Hypothalamus (tissue), 51 donors: ENCODE measurements around the gene SIK3.
"Not testable (repeated sequence)": the region's sequence is repeated elsewhere in the genome, so short reads cannot be mapped to it uniquely, and the experiment has no call there.

Source experiments
- DNase-seq, 51 donors: peaks; one replicate each; lab custom pipeline; 2025; lab: John Stamatoyannopoulos, UW

Gene SIK3

DNA sequence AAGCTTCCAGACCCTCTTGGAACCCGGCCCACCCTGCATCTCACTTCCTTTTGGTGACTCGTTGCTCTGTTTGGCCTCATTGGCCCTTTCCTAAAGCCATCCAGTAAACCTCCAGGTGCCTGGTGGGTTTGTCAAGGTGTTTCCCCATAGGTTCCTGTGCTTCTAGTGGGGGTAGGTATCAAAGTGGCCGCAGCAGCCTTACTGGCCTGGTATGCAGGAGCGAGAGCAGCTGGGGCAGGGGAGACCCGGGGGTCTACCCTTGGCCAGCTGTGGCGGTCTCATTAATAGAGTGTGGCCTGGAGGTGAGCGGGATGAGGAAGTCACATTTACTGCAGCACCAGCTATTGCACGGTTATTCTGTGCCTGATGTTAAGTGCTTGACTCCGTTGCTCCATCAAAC lies 279.2 kb downstream of the SIK3 start:
- no peak for DNase-seq

DNA sequence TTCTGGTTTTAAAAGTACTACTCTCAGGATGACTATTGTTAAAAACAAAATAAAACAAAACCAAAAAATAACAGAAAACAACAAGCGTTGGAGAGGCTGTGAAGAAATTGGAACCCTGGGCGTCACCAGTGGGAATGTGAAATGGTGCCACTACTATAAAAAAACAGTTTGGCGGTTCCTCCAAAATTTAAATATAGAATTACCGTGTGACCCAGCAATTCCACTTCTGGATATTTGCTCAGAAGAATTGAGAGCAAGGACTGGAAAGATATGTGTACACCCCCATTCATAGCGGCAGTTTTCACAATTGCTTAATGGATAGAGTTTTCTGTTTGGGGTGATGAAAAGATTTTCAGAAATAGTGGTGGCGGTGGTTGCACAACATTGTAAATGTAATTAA lies 283.7 kb downstream of the SIK3 start:
- no peak for DNase-seq

DNA sequence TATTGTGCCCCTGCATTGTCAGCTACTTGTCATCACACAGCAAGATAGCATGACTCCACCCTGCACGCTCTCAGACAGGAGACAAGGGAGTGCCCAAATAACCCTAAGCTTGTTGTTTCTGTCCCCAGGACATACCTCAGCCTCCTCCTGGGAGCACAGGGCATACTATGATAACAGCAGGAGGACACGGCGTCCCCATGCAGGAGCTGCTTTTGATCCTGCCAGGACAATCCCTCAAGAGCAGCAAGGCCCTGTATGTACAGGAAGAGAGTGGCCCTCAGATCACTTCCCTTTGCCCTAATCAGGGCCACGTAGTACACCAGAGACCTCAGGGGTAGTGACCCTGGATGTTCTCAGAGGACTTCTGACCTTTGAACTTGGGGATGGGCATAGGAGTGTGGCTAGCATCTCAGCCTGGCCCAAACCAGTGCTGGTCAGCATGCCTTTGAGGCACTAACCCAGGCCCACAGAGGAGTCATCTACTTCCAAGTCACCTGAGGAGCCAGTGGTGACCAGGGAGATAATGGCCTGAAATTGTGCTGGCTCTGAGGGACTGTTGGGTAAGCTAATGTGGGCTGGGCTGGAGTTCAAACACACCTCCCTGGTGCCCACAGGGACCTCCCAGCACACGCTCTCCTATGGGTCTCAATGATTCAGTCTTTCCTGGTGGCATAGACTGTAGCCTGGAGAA lies 284.3 kb downstream of the SIK3 start:
- no peak for DNase-seq

DNA sequence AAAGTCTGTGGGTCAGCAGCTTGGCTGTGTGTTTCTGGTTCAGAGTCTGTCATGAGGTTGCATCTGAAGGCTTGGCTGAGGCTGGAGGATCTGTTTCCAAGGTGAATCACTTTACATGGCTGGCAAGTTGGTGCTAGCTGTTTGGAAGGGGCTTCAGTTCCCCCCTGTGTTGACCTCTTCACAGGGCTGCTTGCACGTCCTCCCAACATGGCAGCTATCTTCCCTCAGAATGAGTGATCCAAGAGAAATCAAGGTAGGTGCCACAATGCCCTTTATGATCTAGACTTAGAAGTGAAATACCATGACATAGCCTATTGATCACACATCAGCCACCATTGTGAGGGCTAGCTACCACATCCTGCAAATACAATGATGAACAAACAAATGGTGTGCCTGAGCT lies 285.1 kb downstream of the SIK3 start:
- no peak for DNase-seq

DNA sequence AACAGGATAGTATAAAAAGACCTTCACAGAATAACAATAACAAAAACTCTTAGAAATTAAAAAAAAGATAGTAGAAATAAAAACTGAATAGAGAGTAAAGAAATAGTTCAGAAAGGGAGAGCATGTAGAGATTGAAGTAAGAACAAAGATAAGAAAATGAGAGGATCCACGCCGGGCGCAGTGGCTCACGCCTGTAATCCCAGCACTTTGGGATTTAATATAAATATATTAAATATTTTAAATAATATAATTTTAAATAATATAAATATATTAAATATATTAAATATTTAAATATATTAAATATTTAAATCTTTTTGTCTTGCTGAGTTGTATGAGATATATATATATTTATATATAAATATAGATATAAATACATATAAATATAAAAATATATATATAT lies 286.1 kb downstream of the SIK3 start:
- DNase-seq, result no peak

DNA sequence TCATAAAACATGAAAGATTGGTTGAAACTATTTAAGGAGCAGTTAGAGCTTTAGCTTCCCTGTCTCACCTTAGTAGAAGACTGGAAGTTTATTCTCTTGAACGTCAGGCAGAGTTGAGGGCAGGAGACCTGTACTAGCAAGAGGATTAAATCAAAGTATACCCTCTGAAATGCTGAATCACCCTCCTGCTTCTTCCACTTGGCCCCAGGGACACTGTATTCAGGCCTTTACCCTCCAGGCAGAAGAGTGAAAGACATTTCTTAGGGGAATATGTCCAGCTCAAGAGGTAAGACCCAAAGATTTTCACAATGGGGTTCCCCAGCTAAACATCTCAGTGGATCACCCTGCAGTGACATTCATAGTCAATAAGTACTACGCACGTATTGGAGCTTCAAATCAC lies 287.0 kb downstream of the SIK3 start:
- DNase-seq, result no peak

DNA sequence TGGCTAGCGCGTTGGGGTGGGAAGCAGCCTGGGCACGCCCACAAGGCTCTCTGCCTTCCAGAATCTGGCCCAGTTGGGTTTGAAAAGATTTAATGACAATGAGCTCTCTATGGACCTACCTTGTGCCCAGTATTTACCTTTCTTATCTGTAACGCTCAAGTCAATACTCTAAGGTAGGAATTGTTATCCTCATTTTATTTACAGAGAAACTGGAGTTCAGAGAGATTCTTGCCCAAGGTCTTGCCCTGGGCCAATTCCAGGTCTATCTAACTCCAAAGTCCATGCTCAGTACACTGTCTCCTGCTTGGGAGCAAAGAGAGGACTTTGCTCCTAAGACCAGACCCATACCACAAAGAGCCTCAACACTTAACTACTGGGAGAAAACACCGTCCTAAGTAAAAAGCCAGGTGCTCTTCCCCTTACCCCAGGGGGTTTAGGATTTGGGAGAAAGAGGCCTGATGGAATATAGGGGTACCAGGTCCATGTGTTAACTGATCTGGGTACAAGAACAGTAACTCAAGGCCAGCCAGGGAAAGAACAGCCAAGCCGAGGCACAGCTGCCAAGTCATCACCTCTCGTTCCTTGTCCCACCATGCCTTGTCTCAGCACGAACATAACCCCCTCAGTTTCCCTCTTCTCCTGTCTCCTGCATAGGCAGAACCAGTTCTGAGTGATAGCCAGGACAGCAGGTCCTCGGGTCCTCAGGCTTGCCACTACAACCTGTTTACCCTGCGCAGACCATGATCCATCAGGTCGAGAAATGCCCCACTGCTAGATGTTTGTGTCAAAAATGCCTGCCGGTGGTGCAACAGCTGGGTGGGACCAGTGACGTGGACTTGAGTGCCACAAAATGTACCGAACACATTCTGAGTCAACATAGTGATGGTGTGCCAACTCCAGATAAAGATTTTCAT lies 289.7 kb downstream of the SIK3 start:
- no peak for DNase-seq

DNA sequence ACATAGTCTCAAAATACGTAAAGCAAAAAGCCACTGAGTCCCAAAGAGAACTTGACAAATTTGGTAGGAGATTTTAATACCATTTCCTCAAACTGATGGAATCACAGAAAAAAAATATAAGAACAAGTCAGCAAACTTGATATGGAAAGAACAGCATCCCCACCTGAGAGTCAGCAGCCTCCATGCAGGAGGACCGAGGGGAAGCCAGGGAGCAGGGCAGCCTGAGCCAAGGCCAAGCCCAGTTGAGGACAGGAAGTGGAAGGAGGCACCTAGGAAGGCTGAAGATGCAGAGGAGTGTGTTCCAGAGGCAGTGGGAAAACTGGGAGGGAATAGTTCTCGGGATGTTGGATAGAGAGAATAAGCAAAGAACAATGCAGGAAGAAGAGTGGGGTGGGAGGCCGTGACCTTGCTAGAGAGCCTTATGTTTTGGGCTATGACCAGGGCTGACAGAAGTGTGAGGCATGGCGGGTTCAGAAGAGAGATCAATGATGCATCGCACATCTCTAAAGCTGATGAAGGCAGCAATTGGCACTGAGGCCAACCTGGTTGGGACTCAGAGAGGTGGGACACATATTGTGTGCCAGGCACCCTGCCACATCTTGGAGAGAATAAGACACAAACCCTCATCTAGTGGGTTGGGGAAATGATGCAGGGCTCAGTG lies 290.5 kb downstream of the SIK3 start:
- DNase-seq, result no peak

DNA sequence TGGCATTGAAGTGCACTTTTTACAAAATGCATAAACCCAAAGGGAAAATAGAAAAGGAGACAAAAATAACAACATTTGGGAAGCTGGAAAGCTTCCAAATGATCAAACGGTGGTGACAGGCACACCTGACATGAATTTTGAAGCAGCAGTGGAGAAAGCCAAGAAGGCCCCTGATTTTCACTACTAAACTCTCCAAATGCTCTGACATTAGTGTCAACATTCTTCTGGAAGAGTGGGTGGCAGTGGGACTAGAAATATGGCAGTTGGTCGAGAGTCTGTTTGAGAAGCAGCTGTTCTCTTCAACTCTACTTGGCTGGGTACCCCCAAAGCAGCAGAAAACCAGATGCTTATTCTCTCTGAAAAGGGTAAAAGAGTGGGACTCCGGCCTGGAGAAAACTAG lies 294.2 kb downstream of the SIK3 start:
- no peak for DNase-seq

DNA sequence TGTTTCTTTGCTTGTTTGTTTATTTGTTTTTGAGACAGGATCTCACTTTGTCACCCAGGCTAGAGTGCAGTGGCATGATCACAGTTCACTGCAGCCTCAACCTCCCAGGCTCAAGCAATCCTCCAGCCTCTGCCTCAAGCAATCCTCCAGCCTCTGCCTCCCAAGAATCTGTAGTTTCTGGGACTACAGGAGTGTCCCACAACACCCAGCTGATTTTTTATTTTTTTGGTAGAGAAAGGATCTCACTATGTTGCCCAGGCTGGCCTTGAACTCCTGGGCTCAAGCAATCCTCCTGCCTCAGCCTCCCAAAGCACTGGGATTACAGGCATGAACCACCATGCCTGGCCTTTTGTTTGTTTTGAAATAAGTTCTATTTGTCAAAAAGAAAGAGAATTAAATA lies 296.6 kb downstream of the SIK3 start:
- DNase-seq, result not testable (repeated sequence)

DNA sequence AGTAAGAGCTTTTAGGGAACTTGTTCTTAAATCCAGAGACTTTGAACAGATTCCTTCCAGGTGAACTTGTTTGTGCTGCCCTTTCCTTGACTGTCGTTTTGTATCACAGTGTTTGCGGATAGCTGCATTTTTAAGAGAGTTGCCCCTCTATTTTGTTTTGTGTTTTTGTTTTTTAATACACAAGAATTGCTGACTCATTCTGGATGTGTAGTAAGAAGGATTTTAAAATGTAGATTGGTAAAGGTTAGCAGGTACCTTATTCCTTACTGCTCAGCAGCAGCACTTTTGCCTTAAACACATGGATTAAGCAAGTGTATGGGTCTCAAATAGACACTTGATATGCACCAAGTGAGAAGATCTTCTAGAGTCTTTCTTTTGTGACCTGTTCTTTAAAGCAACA lies 297.6 kb downstream of the SIK3 start:
- DNase-seq, result no peak

DNA sequence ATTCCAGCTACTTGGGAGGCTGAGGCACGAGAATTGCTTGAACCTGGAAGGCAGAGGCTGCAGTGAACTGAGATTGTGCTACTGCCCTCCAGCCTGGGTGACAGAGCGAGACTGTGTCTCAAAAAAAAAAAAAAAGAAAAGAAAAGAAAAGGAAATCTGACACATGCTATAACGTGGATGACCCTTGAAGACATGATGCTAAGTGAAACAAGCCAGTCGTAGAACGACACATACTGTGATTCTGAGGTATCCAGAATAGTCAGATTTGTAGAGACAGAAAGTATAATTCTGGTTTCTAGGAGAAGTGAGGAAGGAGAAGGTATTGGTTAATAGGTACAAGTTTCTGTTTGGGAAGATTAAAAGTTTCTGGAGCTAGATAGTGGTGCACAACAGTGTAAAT lies 299.9 kb downstream of the SIK3 start:
- no peak for DNase-seq

DNA sequence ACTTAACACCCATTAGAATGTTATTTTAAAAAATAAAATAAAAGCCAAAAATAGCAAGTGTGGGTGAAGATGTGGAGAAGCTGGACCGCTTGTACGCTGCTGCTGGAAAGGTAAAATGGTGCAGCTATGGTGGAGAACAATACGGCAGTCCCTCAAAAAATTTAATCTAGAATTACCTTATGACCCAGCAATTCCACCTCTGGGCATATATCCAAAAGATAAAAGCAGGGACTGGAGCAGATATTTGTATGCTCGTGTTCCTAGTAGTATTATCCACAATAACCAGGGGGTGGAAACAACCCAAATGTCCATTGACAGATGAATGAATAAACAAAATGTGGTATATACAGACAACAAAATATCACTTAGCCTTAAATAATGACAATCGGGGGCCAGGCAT lies 300.4 kb downstream of the SIK3 start:
- no peak for DNase-seq

DNA sequence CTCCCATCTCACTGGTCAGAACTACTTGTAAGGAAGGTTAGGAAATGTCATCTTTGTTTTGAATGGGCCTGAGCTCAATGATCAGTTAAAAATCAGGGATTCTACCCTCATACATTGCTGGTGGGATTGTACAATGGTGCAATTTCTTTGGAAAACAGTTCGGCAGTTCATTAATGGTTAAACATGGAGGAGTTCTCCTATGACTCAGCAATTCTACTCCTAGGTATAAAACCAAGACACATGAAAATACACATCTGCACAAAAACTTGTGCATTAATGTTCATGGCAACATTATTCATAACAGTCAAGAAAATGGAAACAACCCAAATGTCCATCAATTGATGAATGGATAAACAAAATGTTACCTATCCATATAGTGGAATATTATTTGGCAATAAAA lies 301.7 kb downstream of the SIK3 start:
- DNase-seq, result no peak

DNA sequence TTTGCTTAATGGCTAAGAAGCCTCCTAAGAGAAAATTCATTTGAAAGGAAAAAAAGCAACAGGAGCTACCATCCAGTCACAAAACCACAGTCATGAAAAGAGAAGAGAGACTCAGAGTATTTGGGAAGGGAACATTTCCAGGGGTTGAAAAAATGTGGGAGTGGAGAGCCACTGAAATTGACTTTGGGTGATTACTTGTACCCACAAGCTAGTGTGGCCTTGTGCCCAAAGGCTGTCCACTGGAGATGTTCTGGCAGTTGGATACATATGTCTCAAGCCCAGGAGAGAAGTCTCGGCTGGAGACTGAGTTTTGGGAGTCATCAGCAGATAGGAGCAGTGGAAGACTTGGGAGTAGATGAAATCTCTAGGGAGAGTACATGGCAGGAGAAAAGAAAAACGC lies 303.4 kb downstream of the SIK3 start:
- no peak for DNase-seq

DNA sequence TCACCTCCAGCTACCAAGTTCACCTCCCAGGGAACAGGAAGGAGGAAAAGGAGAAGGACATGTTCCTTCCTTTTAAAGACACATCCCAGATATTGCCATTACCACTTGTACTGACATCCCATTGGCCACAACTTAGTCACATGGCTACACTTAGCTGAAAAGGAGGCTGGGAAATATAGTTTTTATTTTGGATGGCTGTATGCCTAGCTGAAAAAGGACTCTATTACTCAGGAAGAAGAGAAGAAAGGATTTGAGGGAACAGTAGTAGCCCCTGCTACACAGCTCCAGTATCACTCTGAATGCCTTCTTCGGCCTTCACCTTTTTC lies 304.5 kb downstream of the SIK3 start:
- DNase-seq, result no peak
